GM23248 (cell line): ENCODE measurements around the gene NHEJ1. TPM values are rescaled to one million over a fixed set of nuclear protein-coding genes. Genes with fewer than 3 reads are reported as not detected.
A peak's percentile ranks its signal among the peaks of the same experiment; 100 is the strongest.

ENCODE experiments used
- DNase-seq: peaks from one replicate; pipeline ENCODE4 v3.0.0-alpha.2; 2015
- H2AFZ ChIP-seq: fragments of 200-600 bp; sonication (generic); 2 replicates; pipeline ENCODE4 v1.6.1; 2016; ENCODE audit warnings: antibody characterized with exemption
- H3F3A ChIP-seq: fragments of 200-600 bp; sonication (generic); 2 replicates; pipeline ENCODE4 v1.6.1; 2016; ENCODE audit warnings: mild to moderate bottlenecking, antibody characterized with exemption, mixed run types; ENCODE audit not compliant: insufficient read depth
- H3K27ac ChIP-seq: fragments of 200-600 bp; sonication (generic); 2 replicates; pipeline ENCODE4 v1.5.1; 2016; ENCODE audit warnings: mild to moderate bottlenecking
- H3K27me3 ChIP-seq: fragments of 200-600 bp; sonication (generic); replicated peaks from 2 replicates; pipeline ENCODE4 v1.6.1; 2016; ENCODE audit warnings: mild to moderate bottlenecking; ENCODE audit not compliant: insufficient read depth
- H3K36me3 ChIP-seq: fragments of 200-600 bp; sonication (generic); 2 replicates; pipeline ENCODE4 v1.6.1; 2016; ENCODE audit warnings: low read depth, mild to moderate bottlenecking
- H3K4me1 ChIP-seq: fragments of 200-600 bp; sonication (generic); 2 replicates; pipeline ENCODE4 v1.6.1; 2016; ENCODE audit warnings: mild to moderate bottlenecking; ENCODE audit not compliant: insufficient read depth
- H3K4me2 ChIP-seq: fragments of 200-600 bp; sonication (generic); one replicate; pipeline ENCODE4 v1.6.1; 2016; ENCODE audit warnings: mild to moderate bottlenecking; ENCODE audit not compliant: unreplicated experiment
- H3K4me3 ChIP-seq: fragments of 200-600 bp; sonication (generic); 2 replicates; pipeline ENCODE4 v1.5.1; 2016; ENCODE audit warnings: mild to moderate bottlenecking
- H3K79me2 ChIP-seq: fragments of 200-600 bp; sonication (generic); 2 replicates; pipeline ENCODE4 v1.6.1; 2016; ENCODE audit warnings: mild to moderate bottlenecking; ENCODE audit not compliant: insufficient read depth
- H3K9ac ChIP-seq: fragments of 200-600 bp; sonication (generic); 2 replicates; pipeline ENCODE4 v1.6.1; 2016; ENCODE audit warnings: mild to moderate bottlenecking
- H3K9me2 ChIP-seq: fragments of 200-600 bp; sonication (generic); 2 replicates; pipeline ENCODE4 v1.6.1; 2016; ENCODE audit warnings: mixed run types, mild to moderate bottlenecking, moderate library complexity; ENCODE audit not compliant: insufficient read depth
- H3K9me3 ChIP-seq: fragments of 200-600 bp; sonication (generic); one replicate; pipeline ENCODE4 v1.6.1; 2017; ENCODE audit warnings: low read depth
- H4K20me1 ChIP-seq: fragments of 200-600 bp; sonication (generic); 2 replicates; pipeline ENCODE4 v1.6.0; 2016; ENCODE audit not compliant: insufficient read depth
- EZH2 ChIP-seq: fragments of 200-600 bp; sonication (generic); IDR thresholded peaks from 2 replicates; pipeline ENCODE4 v1.6.1; 2018; ENCODE audit warnings: antibody characterized with exemption, mild to moderate bottlenecking; ENCODE audit not compliant: insufficient read depth, poor library complexity, severe bottlenecking
- EZH2phosphoT487 ChIP-seq: fragments of 200-600 bp; sonication (generic); IDR thresholded peaks from 2 replicates; pipeline ENCODE4 v1.6.1; 2018; ENCODE audit warnings: antibody characterized with exemption, moderate library complexity, mild to moderate bottlenecking, low read depth; ENCODE audit not compliant: insufficient read depth
- WGBS, 2 experiments: methylation state at CpG; one replicate each; pipeline ENCODE4 v1.1.6; 2015 to 2017; ENCODE audit warnings: low lambda C conversion rate in 2 of 2, low coverage in 1 of 2; ENCODE audit errors: missing lambda C conversion rate in 2 of 2; 5-methylcytosine and 5-hydroxymethylcytosine counted together
- in situ Hi-C: fragments of 300-500 bp; cut with MboI; formaldehyde crosslinking; loops from 2 replicates; pipeline ENCODE4 v1.15.0; 2020
- polyA plus RNA-seq: library from polyadenylated mRNA; unstranded; fragments of >200 nt; fragmentation: Nextera tagmentation; extraction: Ambion mirVana; gene quantifications from 2 replicates; pipeline ENCODE4 v1.2.1, GENCODE V29; 2016
- total RNA-seq: library from RNA; depleted of rRNA; stranded (reverse); fragments of >200 nt; shearing (Covaris generic); gene quantifications from 2 replicates; pipeline ENCODE4 v1.2.3, GENCODE V29; 2014

Gene NHEJ1
- total and polyA plus RNA-seq, 2 experiments from 2014 or later = 8.3 to 16.1 TPM

DNA sequence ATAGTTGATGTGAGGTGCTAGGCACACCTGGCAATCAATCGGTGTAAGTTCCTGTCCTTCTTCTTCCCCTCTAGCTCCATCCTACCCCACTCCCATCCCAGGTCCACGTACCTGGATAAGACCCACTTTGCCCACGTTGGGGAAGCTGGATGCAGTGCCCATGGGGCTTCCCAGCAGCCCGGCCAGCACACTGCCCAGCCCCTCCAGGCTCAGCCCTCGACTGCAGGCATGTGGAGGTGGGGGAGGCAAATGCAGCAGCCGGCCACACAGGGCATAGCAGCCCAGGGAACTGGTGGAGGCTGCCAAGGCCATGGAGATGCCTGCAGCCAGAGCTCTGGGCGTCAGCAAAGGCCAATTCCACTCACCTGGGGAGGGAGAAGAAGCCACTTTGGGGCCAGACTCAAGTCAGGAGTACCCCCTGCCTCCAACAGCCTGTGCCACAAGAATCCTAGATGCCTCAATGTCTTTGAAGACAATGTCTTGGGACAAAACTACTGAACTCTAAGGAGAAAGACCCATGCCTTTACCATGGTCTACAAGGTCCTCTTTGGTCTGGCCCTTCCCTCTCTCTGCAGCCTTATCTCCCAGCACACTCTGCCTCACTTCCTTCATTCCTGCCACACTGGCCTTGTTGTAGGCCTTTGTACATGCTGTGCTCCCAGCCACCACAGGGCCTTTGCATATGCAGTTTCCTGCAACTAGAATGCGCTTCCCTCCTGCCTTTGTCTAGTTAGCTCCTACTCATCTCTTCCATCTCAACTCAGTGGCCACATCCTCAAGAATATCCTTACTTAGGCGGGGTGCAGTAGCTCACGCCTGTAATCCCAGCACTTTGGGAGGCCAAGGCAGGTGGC, 4.7 kb upstream of the NHEJ1 start:
- H3K9ac ChIP-seq = no peak overlapping the region
- no peak for DNase-seq
- H3K36me3 ChIP-seq = no peaks in the 10 kb centered on the region
- no peaks in the 10 kb centered on the region for H3K79me2 ChIP-seq
- no peak overlapping the region for H3K4me2 ChIP-seq
- no peaks in the 10 kb centered on the region for H3K9me2 ChIP-seq
- peaks cover under 1% of the 10 kb centered on the region; the same call in 1 of the 2 replicates for H3F3A ChIP-seq
- H3K4me3 ChIP-seq = no peak overlapping the region
- TF ChIP-seq EZH2phosphoT487 = no peak
- TF ChIP-seq EZH2 = no peak
- H2AFZ ChIP-seq = no peak overlapping the region
- H3K27me3 ChIP-seq = no peaks in the 10 kb centered on the region
- no peaks in the 10 kb centered on the region for H4K20me1 ChIP-seq
- in situ Hi-C loops = loop anchor here (10.0 kb wide), 1 partner anchor 140 kb away; the partner anchor contains the start of gene PTPRN
- no peaks in the 10 kb centered on the region for H3K4me1 ChIP-seq
- H3K27ac ChIP-seq = no peak overlapping the region
- 68 to 70% methylated on average over 10 of the region's 10 CpGs for WGBS, 2 experiments
- no peaks in the 10 kb centered on the region for H3K9me3 ChIP-seq

DNA sequence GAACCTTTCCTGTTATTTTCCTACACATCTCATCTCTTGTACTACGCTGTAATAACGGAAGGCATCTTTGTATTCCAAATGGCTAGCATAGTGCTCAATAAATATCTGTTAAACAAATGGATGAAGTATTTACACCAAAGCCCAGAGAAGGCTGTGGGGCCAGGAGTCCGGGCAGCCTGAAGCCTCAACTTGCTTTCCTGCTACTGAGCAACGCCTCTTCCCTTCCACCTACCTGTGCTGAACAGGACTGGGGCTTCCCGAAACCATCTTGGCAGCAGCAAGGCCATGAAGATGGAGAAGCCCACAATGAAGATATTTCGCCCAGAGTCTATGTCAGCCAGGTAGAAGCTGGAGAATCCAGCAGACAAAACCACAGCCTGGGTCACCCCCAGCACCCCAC, 2.5 kb upstream of the NHEJ1 start:
- 89 to 92% methylated on average over 6 of the region's 6 CpGs for WGBS, 2 experiments
- H4K20me1 ChIP-seq = no peaks in the 10 kb centered on the region
- no peak for DNase-seq
- no peak overlapping the region for H2AFZ ChIP-seq
- H3K4me1 ChIP-seq = peaks cover 14% of the 10 kb centered on the region
- in situ Hi-C loops = loop anchor here (10.0 kb wide), 1 partner anchor 142 kb away; the partner anchor contains the start of gene PTPRN
- no peaks in the 10 kb centered on the region for H3K9me3 ChIP-seq
- H3K27me3 ChIP-seq = no peaks in the 10 kb centered on the region
- H3K79me2 ChIP-seq = no peaks in the 10 kb centered on the region
- peaks cover 5% of the 10 kb centered on the region; the same call in 1 of the 2 replicates for H3F3A ChIP-seq
- no peak overlapping the region for H3K9ac ChIP-seq
- no peaks in the 10 kb centered on the region for H3K36me3 ChIP-seq
- TF ChIP-seq EZH2 (no peak), EZH2phosphoT487 (no peak)
- H3K9me2 ChIP-seq = no peaks in the 10 kb centered on the region
- H3K27ac ChIP-seq = no peak overlapping the region
- H3K4me2 ChIP-seq = no peak overlapping the region
- H3K4me3 ChIP-seq = no peak overlapping the region

DNA sequence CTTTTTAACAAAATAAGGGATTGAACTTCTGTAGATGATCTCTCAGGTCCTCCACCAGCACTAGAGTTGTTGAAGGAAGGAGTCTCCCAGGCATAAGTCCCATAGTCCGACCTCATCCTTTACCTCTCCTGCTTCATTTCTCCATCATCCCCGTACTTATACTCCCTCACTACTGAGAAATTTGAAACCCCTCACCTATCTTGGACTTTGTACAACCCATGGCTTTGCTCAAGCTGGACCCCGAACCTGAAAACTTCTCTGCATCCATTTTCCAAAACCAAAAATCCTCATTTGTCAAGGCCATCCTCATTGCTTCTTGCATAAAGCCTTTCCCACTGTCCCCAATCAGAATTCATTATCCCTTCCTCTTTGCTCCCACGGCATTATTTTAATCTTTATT, 482 bp upstream of the NHEJ1 start:
- TF ChIP-seq EZH2phosphoT487 = no peak
- H2AFZ ChIP-seq = peak overlapping the region; percentile 73
- peaks cover 14% of the 10 kb centered on the region for H3K4me1 ChIP-seq
- H3K9me2 ChIP-seq = no peaks in the 10 kb centered on the region
- peak overlapping the region; percentile 77 for H3K9ac ChIP-seq
- no peaks in the 10 kb centered on the region for H4K20me1 ChIP-seq
- no peak for DNase-seq
- peak overlapping the region; percentile 74; the same call in 1 of the 2 replicates for H3K27ac ChIP-seq
- H3F3A ChIP-seq = peaks cover 5% of the 10 kb centered on the region; the same call in 1 of the 2 replicates
- no peaks in the 10 kb centered on the region for H3K9me3 ChIP-seq
- H3K4me3 ChIP-seq = peak overlapping the region; percentile 72
- in situ Hi-C loops = loop anchor here (10.0 kb wide), 1 partner anchor 144 kb away; the partner anchor contains the start of gene PTPRN
- 59 to 62% methylated on average over 4 of the region's 4 CpGs for WGBS, 2 experiments
- H3K36me3 ChIP-seq = no peaks in the 10 kb centered on the region
- H3K79me2 ChIP-seq = no peaks in the 10 kb centered on the region
- peak overlapping the region; percentile 90 for H3K4me2 ChIP-seq
- H3K27me3 ChIP-seq = no peaks in the 10 kb centered on the region

GRCh38 chr2:219159771-219160185, 837 bp downstream of the NHEJ1 start:
- H3K27ac ChIP-seq = no peak overlapping the region
- WGBS, 2 experiments = 2% methylated on average over 18 of the region's 18 CpGs
- TF ChIP-seq EZH2phosphoT487 = no peak
- no peak for TF ChIP-seq EZH2
- H3K36me3 ChIP-seq = no peaks in the 10 kb centered on the region
- H3K4me3 ChIP-seq = peak overlapping the region; percentile 72
- no peaks in the 10 kb centered on the region for H3K9me3 ChIP-seq
- no peaks in the 10 kb centered on the region for H3K27me3 ChIP-seq
- H3K4me1 ChIP-seq = peaks cover 14% of the 10 kb centered on the region
- peak overlapping the region; percentile 90 for H3K4me2 ChIP-seq
- H3F3A ChIP-seq = peaks cover 5% of the 10 kb centered on the region; the same call in 1 of the 2 replicates
- peak overlapping the region; percentile 77 for H3K9ac ChIP-seq
- no peaks in the 10 kb centered on the region for H4K20me1 ChIP-seq
- peak overlapping the region; percentile 73 for H2AFZ ChIP-seq
- H3K79me2 ChIP-seq = no peaks in the 10 kb centered on the region
- in situ Hi-C loops = loop anchor here (10.0 kb wide), 1 partner anchor 145 kb away; the partner anchor contains the start of gene PTPRN
- H3K9me2 ChIP-seq = no peaks in the 10 kb centered on the region
- DNase-seq = no peak
